ENCODE results near the gene SLC12A2. TPM values are rescaled to one million over a fixed set of nuclear protein-coding genes. Genes with fewer than 3 reads are reported as not detected.

The SLC12A2 gene
- total RNA-seq, 1 experiment from 2014 or later = 85.2 TPM

DNA sequence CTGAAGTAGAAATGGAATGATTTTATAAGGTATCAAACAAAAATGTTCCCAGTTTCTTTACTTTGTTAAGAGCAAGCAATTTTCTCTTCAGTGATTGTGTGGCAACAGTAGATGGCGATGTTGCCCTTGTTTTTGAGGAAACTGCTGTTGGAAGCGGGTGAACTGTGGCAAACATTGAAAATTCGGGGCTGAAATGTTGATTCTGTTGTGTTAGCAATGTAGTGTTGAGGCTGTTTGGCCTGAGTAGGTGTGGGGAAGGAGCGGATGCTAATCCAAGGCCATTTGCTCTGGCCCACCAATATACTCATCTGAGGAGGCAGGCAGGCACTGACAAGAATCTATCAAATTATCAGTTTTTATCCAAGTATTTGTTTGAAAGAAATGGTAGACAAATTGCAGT is 129.8 kb downstream of the SLC12A2 start:
- Mint-ChIP-seq H3K27me3 (ENCODE audit: insufficient read depth, unreplicated experiment) (no peaks in the 10 kb centered on the region), H3K36me3 (ENCODE audit: insufficient read depth, unreplicated experiment) (no peaks in the 10 kb centered on the region), H3K27ac (ENCODE audit: unreplicated experiment) (no peak overlapping the region), H3K4me3 (ENCODE audit: unreplicated experiment) (no peak overlapping the region), H3K9me3 (ENCODE audit: unreplicated experiment) (no peaks in the 10 kb centered on the region), H3K4me1 (ENCODE audit: low read depth, unreplicated experiment) (no peaks in the 10 kb centered on the region)
- Histone ChIP-seq H3K36me3 (ENCODE audit: control insufficient read depth, insufficient read depth, low read length) (no peaks in the 10 kb centered on the region), H3K4me1 (no peaks in the 10 kb centered on the region), H3K4me3 (ENCODE audit: low read depth, low read length) (no peak overlapping the region), H3K9me3 (no peaks in the 10 kb centered on the region), H3K27me3 (replicated peaks; ENCODE audit: control insufficient read depth, insufficient read depth, low read length) (no peaks in the 10 kb centered on the region)
- POLR2A ChIA-PET = no interaction called here
- peak; percentile 60 to 69 for DNase-seq
- TF ChIP-seq, protein P1, sequence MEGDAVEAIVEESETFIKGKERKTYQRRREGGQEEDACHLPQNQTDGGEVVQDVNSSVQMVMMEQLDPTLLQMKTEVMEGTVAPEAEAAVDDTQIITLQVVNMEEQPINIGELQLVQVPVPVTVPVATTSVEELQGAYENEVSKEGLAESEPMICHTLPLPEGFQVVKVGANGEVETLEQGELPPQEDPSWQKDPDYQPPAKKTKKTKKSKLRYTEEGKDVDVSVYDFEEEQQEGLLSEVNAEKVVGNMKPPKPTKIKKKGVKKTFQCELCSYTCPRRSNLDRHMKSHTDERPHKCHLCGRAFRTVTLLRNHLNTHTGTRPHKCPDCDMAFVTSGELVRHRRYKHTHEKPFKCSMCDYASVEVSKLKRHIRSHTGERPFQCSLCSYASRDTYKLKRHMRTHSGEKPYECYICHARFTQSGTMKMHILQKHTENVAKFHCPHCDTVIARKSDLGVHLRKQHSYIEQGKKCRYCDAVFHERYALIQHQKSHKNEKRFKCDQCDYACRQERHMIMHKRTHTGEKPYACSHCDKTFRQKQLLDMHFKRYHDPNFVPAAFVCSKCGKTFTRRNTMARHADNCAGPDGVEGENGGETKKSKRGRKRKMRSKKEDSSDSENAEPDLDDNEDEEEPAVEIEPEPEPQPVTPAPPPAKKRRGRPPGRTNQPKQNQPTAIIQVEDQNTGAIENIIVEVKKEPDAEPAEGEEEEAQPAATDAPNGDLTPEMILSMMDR (IDR thresholded peaks at IDR 0.05; ENCODE audit: insufficient read depth in 1 of 2, low read depth in 1 of 2, low read length in 1 of 2, severe bottlenecking in 1 of 2, unreplicated experiment in 1 of 2) = peak; percentile 74 to 87
- intact Hi-C loops (cut with micrococcal nuclease; ENCODE audit: unreplicated experiment) = loop anchor here (1.0 to 10.0 kb wide), 10 partner anchors 141 to 1551 kb away; no protein-coding TSS in a partner anchor
- CTCF ChIA-PET = no interaction called here
- no TSS peak for BruUV-seq (replicated peaks)

- BruUV-seq (replicated peaks) = no TSS peak
Observed at GRCh38 chr5:128213833-128214232, 130.3 kb downstream of the SLC12A2 start.

GRCh38 chr5:128216285-128216684 is 132.7 kb downstream of the SLC12A2 start:
- intact Hi-C loops (cut with micrococcal nuclease; ENCODE audit: unreplicated experiment) = loop anchor here (10.0 kb wide), 3 partner anchors 139 to 1549 kb away; no protein-coding TSS in a partner anchor
- H3K9me3 ChIP-seq = no peaks in the 10 kb centered on the region

More at GRCh38 chr5:128213833-128214232, 130.3 kb downstream of the SLC12A2 start:
- intact Hi-C loops (cut with micrococcal nuclease; ENCODE audit: unreplicated experiment) = loop anchor here (1.0 to 10.0 kb wide), 10 partner anchors 141 to 1551 kb away; no protein-coding TSS in a partner anchor
- Mint-ChIP-seq H3K27me3 (ENCODE audit: insufficient read depth, unreplicated experiment) (no peaks in the 10 kb centered on the region), H3K4me3 (ENCODE audit: unreplicated experiment) (no peak overlapping the region), H3K4me1 (ENCODE audit: low read depth, unreplicated experiment) (no peaks in the 10 kb centered on the region), H3K36me3 (ENCODE audit: insufficient read depth, unreplicated experiment) (no peaks in the 10 kb centered on the region), H3K27ac (ENCODE audit: unreplicated experiment) (no peak overlapping the region), H3K9me3 (ENCODE audit: unreplicated experiment) (no peaks in the 10 kb centered on the region)
- no peaks in the 10 kb centered on the region for H3K4me1 ChIP-seq
- H3K4me3 ChIP-seq (ENCODE audit: low read depth, low read length) = no peak overlapping the region
- TF ChIP-seq, protein P1 (IDR thresholded peaks at IDR 0.05; ENCODE audit: insufficient read depth in 1 of 2, low read depth in 1 of 2, low read length in 1 of 2, severe bottlenecking in 1 of 2, unreplicated experiment in 1 of 2) = no peak
- ChIA-PET POLR2A (no interaction called here), CTCF (no interaction called here)
- H3K9me3 ChIP-seq = no peaks in the 10 kb centered on the region
- DNase-seq = no peak
- no peaks in the 10 kb centered on the region for H3K27me3 ChIP-seq (replicated peaks; ENCODE audit: control insufficient read depth, insufficient read depth, low read length)
- H3K36me3 ChIP-seq (ENCODE audit: control insufficient read depth, insufficient read depth, low read length) = no peaks in the 10 kb centered on the region

More at GRCh38 chr5:128216285-128216684, 132.7 kb downstream of the SLC12A2 start:
- Mint-ChIP-seq H3K4me1 (ENCODE audit: low read depth, unreplicated experiment) (no peaks in the 10 kb centered on the region), H3K9me3 (ENCODE audit: unreplicated experiment) (no peaks in the 10 kb centered on the region), H3K27me3 (ENCODE audit: insufficient read depth, unreplicated experiment) (no peaks in the 10 kb centered on the region), H3K27ac (ENCODE audit: unreplicated experiment) (no peak overlapping the region), H3K4me3 (ENCODE audit: unreplicated experiment) (no peak overlapping the region), H3K36me3 (ENCODE audit: insufficient read depth, unreplicated experiment) (no peaks in the 10 kb centered on the region)
- H3K4me3 ChIP-seq (ENCODE audit: low read depth, low read length) = no peak overlapping the region
- DNase-seq = no peak
- no TSS peak for BruUV-seq (replicated peaks)
- no peaks in the 10 kb centered on the region for H3K27me3 ChIP-seq (replicated peaks; ENCODE audit: control insufficient read depth, insufficient read depth, low read length)
- H3K4me1 ChIP-seq = no peaks in the 10 kb centered on the region
- TF ChIP-seq, protein P1 (IDR thresholded peaks at IDR 0.05; ENCODE audit: insufficient read depth in 1 of 2, low read depth in 1 of 2, low read length in 1 of 2, severe bottlenecking in 1 of 2, unreplicated experiment in 1 of 2) = no peak
- CTCF ChIA-PET = no interaction called here
- H3K36me3 ChIP-seq (ENCODE audit: control insufficient read depth, insufficient read depth, low read length) = no peaks in the 10 kb centered on the region
- POLR2A ChIA-PET = no interaction called here

Data from Caco-2 (cell line).